Liver (tissue), 3 donors: Measurements from ENCODE around the gene NUB1.

Experiments used
- ATF3 ChIP-seq: IDR thresholded peaks from 2 replicates; pipeline ENCODE4 v1.6.1; 2016; ENCODE audit warnings: antibody characterized with exemption
- CTCF ChIP-seq: fragments of 150-350 bp; IDR thresholded peaks from 2 replicates; pipeline ENCODE4 v1.5.1; 2017; ENCODE audit warnings: improper control_type of control experiment, low read depth, low read length; ENCODE audit not compliant: missing input control
- FOXA2 ChIP-seq: IDR thresholded peaks from 2 replicates; pipeline ENCODE4 v1.6.1; 2016; ENCODE audit warnings: antibody characterized with exemption
- GABPA ChIP-seq, 2 donors: IDR thresholded peaks in 1 of 2; conservative IDR thresholded peaks in 1 of 2; 2 replicates each; pipeline ENCODE4 v1.6.1; 2016; ENCODE audit warnings: antibody characterized with exemption in 2 of 2, mild to moderate bottlenecking in 1 of 2, moderate library complexity in 1 of 2
- JUND ChIP-seq, 2 donors: IDR thresholded peaks; 2 replicates each; pipeline ENCODE4 v1.6.1; 2016; ENCODE audit warnings: antibody characterized with exemption in 2 of 2
- MAX ChIP-seq: IDR thresholded peaks from 2 replicates; pipeline ENCODE4 v1.6.1; 2016; ENCODE audit warnings: antibody characterized with exemption
- RAD21 ChIP-seq, 2 donors: IDR thresholded peaks; 2 replicates each; pipeline ENCODE4 v1.6.1; 2016; ENCODE audit warnings: antibody characterized with exemption in 2 of 2, mild to moderate bottlenecking in 2 of 2
- RXRA ChIP-seq, 2 donors: IDR thresholded peaks; 2 replicates each; pipeline ENCODE4 v1.6.1; 2017 to 2018; ENCODE audit warnings: antibody characterized with exemption in 2 of 2, mild to moderate bottlenecking in 1 of 2
- TAF1 ChIP-seq: conservative IDR thresholded peaks from 2 replicates; pipeline ENCODE4 v1.6.1; 2016; ENCODE audit warnings: antibody characterized with exemption, mild to moderate bottlenecking
- YY1 ChIP-seq: IDR thresholded peaks from 2 replicates; pipeline ENCODE4 v1.6.1; 2016; ENCODE audit warnings: antibody characterized with exemption, mild to moderate bottlenecking
- donor health status: healthy.
- donor health status: healthy.

GRCh38 chr7:151385626-151386300 is 44.2 kb downstream of the NUB1 start:
- TF ChIP-seq CTCF (no peak), YY1 (no peak), FOXA2 (no peak), RAD21 (IDR thresholded peaks at IDR 0.05) (no peak), ATF3 (no peak), JUND (IDR thresholded peaks at IDR 0.05) (no peak), RXRA (IDR thresholded peaks at IDR 0.05) (no peak), GABPA (IDR thresholded peaks at IDR 0.05 in 1 of 2, conservative IDR thresholded peaks at IDR 0.05 in 1 of 2) (no peak), MAX (no peak), TAF1 (no peak)
